SH-SY5Y (cell line): Measurements from ENCODE around the gene SLX9.

Experiments
- GATA2 ChIP-seq: IDR thresholded peaks from 2 replicates; pipeline ENCODE4 v1.6.1; 2011; ENCODE audit warnings: mild to moderate bottlenecking, low read depth, low read length
- GATA3 ChIP-seq: IDR thresholded peaks from 2 replicates; pipeline ENCODE4 v1.6.1; 2011; ENCODE audit warnings: low read depth, mild to moderate bottlenecking, low read length, moderate library complexity

GRCh38 chr21:44947930-44948331, 8.1 kb downstream of the SLX9 start:
- no peak for TF ChIP-seq GATA2
- TF ChIP-seq GATA3, result no peak
